Activated T-helper 2 cell treated with anti-CD3 and anti-CD28 coated beads, Interferon-gamma antibody, Interleukin-2, Interleukin-4, amounts not matched to agents 10 μg/mL and 5 μg/mL and 100 μg/mL, durations not matched to agents 14 hours and 24 hours and 36 hours (primary cell): ENCODE measurements around the gene PIK3R3. TPM values are rescaled to one million over a fixed set of nuclear protein-coding genes. Genes with fewer than 3 reads are reported as not detected.

Experiments used
- DNase-seq: peaks from one replicate; pipeline ENCODE4 v3.0.0; 2021; ENCODE audit warnings: low spot score
- H3K27ac Mint-ChIP-seq: one replicate; pipeline ENCODE4 v1.8.0; 2021; ENCODE audit warnings: mixed read lengths
- H3K27me3 Mint-ChIP-seq: one replicate; pipeline ENCODE4 v1.8.0; 2021; ENCODE audit warnings: low read depth, mixed read lengths
- H3K36me3 Mint-ChIP-seq: one replicate; pipeline ENCODE4 v1.8.0; 2021; ENCODE audit warnings: low read depth, mixed read lengths
- H3K4me1 Mint-ChIP-seq: one replicate; pipeline ENCODE4 v1.8.0; 2021; ENCODE audit warnings: low read depth, mixed read lengths
- H3K4me3 Mint-ChIP-seq: one replicate; pipeline ENCODE4 v1.8.0; 2021; ENCODE audit warnings: low read depth, mild to moderate bottlenecking, moderate library complexity, mixed read lengths
- H3K9me3 Mint-ChIP-seq: one replicate; pipeline ENCODE4 v1.8.0; 2021; ENCODE audit warnings: mixed read lengths
- intact Hi-C: fragments of 100-400 bp; cut with micrococcal nuclease; formaldehyde crosslinking; loops from one replicate; pipeline ENCODE4 v1.15.1; 2023
- total RNA-seq: library from RNA; stranded (reverse); gene quantifications from 2 replicates; pipeline ENCODE4 v1.2.3, GENCODE V29; 2022

PIK3R3 gene
- total RNA-seq, 1 donor from 2014 or later = 3.3 TPM

DNA sequence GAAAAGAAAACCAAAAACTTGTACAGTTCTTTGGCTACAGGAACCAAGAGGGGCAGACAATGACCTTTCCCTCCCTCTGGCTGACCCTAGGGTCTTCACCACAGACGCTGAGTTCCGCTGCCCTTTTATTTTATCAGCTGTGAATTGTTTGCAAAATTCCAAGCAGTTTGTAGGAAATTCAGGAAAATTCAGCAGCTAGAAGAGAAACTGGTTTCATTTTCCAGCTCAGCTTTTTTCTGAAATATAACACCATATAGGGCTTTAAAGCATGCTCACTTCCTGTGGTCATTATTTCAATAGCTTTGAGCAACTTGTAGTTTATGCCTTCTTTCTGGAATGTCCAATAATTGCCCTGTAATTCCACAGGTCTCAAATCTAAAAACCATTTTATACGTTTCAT is 5.5 kb upstream of the PIK3R3 start:
- Mint-ChIP-seq H3K36me3 (no peaks in the 10 kb centered on the region), H3K4me3 (no peak overlapping the region), H3K27me3 (peaks cover 36% of the 10 kb centered on the region), H3K27ac (no peak overlapping the region), H3K9me3 (no peaks in the 10 kb centered on the region), H3K4me1 (peaks cover 9% of the 10 kb centered on the region)
- DNase-seq = no peak
- intact Hi-C loops = no loop called here

GRCh38 chr1:46136711-46137110 is 4.3 kb upstream of the PIK3R3 start:
- Mint-ChIP-seq H3K9me3 (no peaks in the 10 kb centered on the region), H3K36me3 (no peaks in the 10 kb centered on the region), H3K27me3 (peaks cover 42% of the 10 kb centered on the region), H3K4me3 (no peak overlapping the region), H3K4me1 (peaks cover 16% of the 10 kb centered on the region), H3K27ac (no peak overlapping the region)
- intact Hi-C loops = no loop called here
- DNase-seq = no peak

DNA sequence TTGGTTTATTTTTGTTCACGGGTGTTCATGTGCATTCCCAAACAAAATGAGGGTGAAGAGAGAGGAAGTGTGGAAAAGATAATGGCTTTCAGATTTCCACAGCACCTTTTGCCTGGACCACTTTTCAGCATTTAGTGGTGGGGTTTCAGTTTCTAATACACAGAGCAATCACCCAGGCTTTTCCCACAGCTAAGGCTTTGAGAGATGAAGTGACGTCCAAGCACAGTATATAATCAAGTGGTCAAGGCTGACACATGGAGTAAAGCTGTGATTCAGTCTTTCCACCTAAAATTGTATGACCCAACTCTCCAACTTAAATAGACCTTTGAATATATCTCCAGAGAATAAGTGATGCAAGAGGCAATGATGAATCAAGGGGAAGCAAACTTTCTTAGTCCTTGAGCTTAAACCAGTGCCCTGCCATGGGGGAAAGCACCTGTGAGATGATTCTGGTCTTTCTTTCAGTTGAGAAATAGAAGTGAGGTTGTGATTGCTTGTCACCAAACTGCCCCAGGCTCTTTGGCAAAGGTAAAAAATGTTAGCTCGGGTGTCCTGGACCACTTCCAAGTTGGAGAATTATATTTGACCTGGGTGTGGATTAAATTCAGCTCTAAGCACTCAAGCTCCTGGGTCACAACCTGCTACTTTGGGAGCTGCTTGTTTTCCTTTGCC is 2.4 kb upstream of the PIK3R3 start:
- H3K9me3 Mint-ChIP-seq = no peaks in the 10 kb centered on the region
- intact Hi-C loops = loop anchor here (5.0 kb wide), 1 partner anchor 332 kb away; the partner anchor contains the start of gene MAST2
- peaks cover 24% of the 10 kb centered on the region for H3K4me1 Mint-ChIP-seq
- H3K27ac Mint-ChIP-seq = no peak overlapping the region
- peaks cover 54% of the 10 kb centered on the region for H3K27me3 Mint-ChIP-seq
- no peak overlapping the region for H3K4me3 Mint-ChIP-seq
- no peaks in the 10 kb centered on the region for H3K36me3 Mint-ChIP-seq
- DNase-seq = no peak

- peak overlapping the region; percentile 94 for H3K4me3 Mint-ChIP-seq
- peaks cover 59% of the 10 kb centered on the region for H3K27me3 Mint-ChIP-seq
- intact Hi-C loops = loop anchor here (5.0 kb wide), 1 partner anchor 332 kb away; the partner anchor contains the start of gene MAST2
- H3K9me3 Mint-ChIP-seq = no peaks in the 10 kb centered on the region
- H3K27ac Mint-ChIP-seq = peak overlapping the region; percentile 6
- H3K36me3 Mint-ChIP-seq = no peaks in the 10 kb centered on the region
- peaks cover 24% of the 10 kb centered on the region for H3K4me1 Mint-ChIP-seq
- no peak for DNase-seq
These were observed 1.4 kb upstream of the PIK3R3 start for GRCh38 chr1:46133781-46134350.

DNA sequence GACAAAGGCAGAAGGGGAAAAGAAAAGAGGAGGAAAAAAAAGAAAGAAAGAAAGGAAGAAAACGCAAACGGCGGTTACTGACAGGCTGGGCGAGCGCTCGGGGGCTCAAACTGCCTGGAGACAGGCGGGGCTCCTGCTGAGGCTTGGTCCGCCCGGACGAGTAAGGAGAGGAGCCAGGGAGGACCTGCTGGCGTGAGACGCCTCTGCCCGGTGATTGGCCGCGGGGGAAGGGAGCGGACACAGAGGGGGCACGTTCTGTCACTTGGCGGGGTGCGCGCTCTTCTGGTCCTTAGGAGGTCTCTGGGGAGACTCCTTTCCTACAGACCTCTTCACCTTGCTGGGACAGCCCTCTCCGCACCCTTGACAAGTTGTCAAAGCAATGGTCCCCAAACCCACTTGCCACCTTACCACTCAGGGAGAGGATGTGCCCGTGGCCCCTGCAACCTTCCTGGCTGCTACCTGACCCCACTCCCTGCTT is 791 bp upstream of the PIK3R3 start:
- DNase-seq = no peak
- H3K36me3 Mint-ChIP-seq = no peaks in the 10 kb centered on the region
- H3K27me3 Mint-ChIP-seq = peaks cover 59% of the 10 kb centered on the region
- H3K9me3 Mint-ChIP-seq = no peaks in the 10 kb centered on the region
- H3K27ac Mint-ChIP-seq = peak overlapping the region; percentile 96
- peaks cover 24% of the 10 kb centered on the region for H3K4me1 Mint-ChIP-seq
- intact Hi-C loops = loop anchor here (5.0 kb wide), 1 partner anchor 331 kb away; the partner anchor contains the start of gene MAST2
- H3K4me3 Mint-ChIP-seq = peak overlapping the region; percentile 94

DNA sequence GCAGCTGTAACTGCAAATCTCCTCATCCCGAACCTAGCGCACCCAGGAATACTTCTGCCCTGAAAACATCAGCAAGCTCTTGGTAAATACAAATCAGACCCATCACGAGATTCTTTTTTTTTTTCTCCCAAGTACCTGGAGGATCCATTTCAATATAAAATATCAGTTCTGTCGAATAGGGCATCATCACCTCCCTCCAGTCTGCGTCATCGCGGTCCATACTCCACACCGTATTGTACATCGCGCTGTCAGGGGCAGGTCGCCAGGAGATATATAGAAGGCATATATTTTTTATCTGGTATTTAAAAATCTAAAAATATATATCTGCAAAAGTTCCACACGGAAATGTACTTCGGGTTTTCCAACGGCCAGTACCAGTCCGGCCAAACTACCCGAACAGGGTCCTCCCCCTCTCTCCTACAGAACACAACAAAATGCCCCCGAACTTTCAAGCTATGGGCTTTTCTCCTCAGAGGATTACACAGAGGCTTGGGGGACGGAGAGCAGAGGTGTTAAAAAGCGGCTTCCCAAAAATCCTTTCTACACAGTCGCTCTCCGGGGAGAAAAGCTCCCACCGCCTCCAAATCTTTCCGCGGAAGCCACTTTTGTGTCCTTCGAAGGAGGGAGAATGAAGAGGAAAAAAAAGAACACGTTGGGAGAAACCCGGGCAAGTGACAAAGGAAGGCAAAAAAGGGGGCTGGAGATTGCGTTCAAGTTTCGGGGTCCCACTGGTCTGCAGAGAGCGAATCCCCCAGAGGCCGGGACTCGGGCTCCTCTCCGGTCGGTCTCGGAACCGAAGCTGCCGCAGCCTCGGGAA is 509 bp downstream of the PIK3R3 start:
- Mint-ChIP-seq H3K36me3 (no peaks in the 10 kb centered on the region), H3K4me3 (peak overlapping the region; percentile 94), H3K27ac (peak overlapping the region; percentile 78), H3K27me3 (peaks cover 60% of the 10 kb centered on the region), H3K9me3 (no peaks in the 10 kb centered on the region), H3K4me1 (peaks cover 24% of the 10 kb centered on the region)
- peak; percentile 15 for DNase-seq
- intact Hi-C loops = loop anchor here (5.0 kb wide), 1 partner anchor 330 kb away; the partner anchor contains the start of gene MAST2

GRCh38 chr1:46131093-46131492 is 1.3 kb downstream of the PIK3R3 start:
- no peak overlapping the region for H3K27ac Mint-ChIP-seq
- intact Hi-C loops = loop anchor here (5.0 kb wide), 1 partner anchor 329 kb away; the partner anchor contains the start of gene MAST2
- H3K36me3 Mint-ChIP-seq = no peaks in the 10 kb centered on the region
- peaks cover 24% of the 10 kb centered on the region for H3K4me1 Mint-ChIP-seq
- no peaks in the 10 kb centered on the region for H3K9me3 Mint-ChIP-seq
- no peak for DNase-seq
- H3K4me3 Mint-ChIP-seq = peak overlapping the region; percentile 94
- H3K27me3 Mint-ChIP-seq = peaks cover 52% of the 10 kb centered on the region

DNA sequence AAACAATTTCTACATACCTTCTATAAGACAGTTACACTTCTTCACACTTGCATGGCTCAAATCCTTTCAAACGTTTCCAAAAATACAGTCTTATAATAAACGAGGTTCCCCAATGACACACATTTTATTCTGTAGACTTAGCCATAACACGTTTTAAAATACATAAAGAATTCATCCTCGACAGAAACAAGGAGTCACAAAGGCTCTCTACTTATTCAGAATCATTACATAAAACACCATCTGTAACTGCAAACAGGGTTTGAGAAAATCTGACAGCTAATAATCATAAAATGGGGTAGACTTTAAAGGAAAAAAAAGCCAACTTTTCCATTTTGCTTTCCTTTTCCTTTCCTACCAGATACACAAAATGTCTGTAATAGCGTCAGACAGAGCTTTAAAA is 1.8 kb downstream of the PIK3R3 start:
- peaks cover 24% of the 10 kb centered on the region for H3K4me1 Mint-ChIP-seq
- intact Hi-C loops = loop anchor here (5.0 kb wide), 1 partner anchor 328 kb away; the partner anchor contains the start of gene MAST2
- no peaks in the 10 kb centered on the region for H3K36me3 Mint-ChIP-seq
- DNase-seq = no peak
- peaks cover 51% of the 10 kb centered on the region for H3K27me3 Mint-ChIP-seq
- no peak overlapping the region for H3K4me3 Mint-ChIP-seq
- H3K9me3 Mint-ChIP-seq = no peaks in the 10 kb centered on the region
- no peak overlapping the region for H3K27ac Mint-ChIP-seq

- Mint-ChIP-seq H3K4me3 (no peak overlapping the region), H3K27me3 (peaks cover 52% of the 10 kb centered on the region), H3K9me3 (no peaks in the 10 kb centered on the region), H3K27ac (no peak overlapping the region), H3K36me3 (no peaks in the 10 kb centered on the region), H3K4me1 (peaks cover 24% of the 10 kb centered on the region)
- intact Hi-C loops = loop anchor here (5.0 kb wide), 1 partner anchor 328 kb away; the partner anchor contains the start of gene MAST2
- DNase-seq = no peak
These were observed 2.3 kb downstream of the PIK3R3 start for GRCh38 chr1:46130121-46130520.

- peaks cover 45% of the 10 kb centered on the region for H3K27me3 Mint-ChIP-seq
- H3K36me3 Mint-ChIP-seq = no peaks in the 10 kb centered on the region
- no peak for DNase-seq
- intact Hi-C loops = no loop called here
- no peak overlapping the region for H3K4me3 Mint-ChIP-seq
- no peaks in the 10 kb centered on the region for H3K9me3 Mint-ChIP-seq
- no peak overlapping the region for H3K27ac Mint-ChIP-seq
- H3K4me1 Mint-ChIP-seq = peaks cover 16% of the 10 kb centered on the region
These were observed 4.1 kb downstream of the PIK3R3 start for GRCh38 chr1:46128344-46128743.

DNA sequence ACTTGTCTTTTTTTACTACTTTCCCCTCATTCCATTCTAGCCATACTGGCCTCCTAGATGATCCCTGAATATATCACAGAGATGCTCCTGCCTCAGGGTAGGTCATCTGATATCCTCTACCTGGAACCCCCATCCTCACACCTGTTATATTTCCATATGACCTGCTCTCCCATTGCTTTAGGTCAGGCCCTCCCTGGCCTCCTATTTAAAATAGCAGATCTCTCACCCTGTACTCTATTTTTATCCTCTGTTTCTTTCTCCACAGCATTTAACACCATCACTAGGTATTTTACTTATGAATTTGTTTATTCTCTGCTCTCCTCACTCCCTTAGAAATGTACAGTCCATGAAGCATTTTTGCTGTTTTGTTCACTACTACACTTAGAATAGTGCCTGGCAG is 13.6 kb downstream of the PIK3R3 start:
- Mint-ChIP-seq H3K4me1 (no peaks in the 10 kb centered on the region), H3K27me3 (peaks cover 1% of the 10 kb centered on the region), H3K4me3 (no peak overlapping the region), H3K36me3 (no peaks in the 10 kb centered on the region), H3K9me3 (no peaks in the 10 kb centered on the region), H3K27ac (no peak overlapping the region)
- DNase-seq = no peak
- intact Hi-C loops = no loop called here

GRCh38 chr1:46117810-46118494 is 14.5 kb downstream of the PIK3R3 start:
- DNase-seq = no peak
- H3K4me1 Mint-ChIP-seq = no peaks in the 10 kb centered on the region
- no peaks in the 10 kb centered on the region for H3K36me3 Mint-ChIP-seq
- H3K9me3 Mint-ChIP-seq = no peaks in the 10 kb centered on the region
- no peaks in the 10 kb centered on the region for H3K27me3 Mint-ChIP-seq
- intact Hi-C loops = no loop called here
- no peak overlapping the region for H3K4me3 Mint-ChIP-seq
- no peak overlapping the region for H3K27ac Mint-ChIP-seq
